ENCODE data around the gene R3HCC1L.

DNA sequence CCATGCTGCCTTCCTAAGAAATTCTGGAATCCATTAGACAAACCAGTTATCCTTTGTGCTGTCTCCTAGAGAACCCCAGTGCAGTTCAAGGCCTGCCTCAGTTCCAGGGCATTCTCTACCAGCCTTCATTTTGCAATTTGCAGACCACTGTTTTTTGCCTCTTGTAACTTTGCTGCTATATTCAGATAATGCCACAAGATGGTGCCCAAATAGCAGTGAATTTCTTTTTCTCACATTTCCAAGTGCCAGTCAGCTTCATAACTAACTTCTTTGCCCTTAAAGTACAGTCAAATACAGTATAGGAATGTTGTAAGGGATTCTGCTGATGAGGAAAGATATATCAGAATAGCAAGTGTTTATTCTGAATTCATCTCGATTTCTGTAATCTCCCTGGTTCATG is 108.4 kb downstream of the R3HCC1L start:
- TF ChIP-seq MAX (IDR thresholded peaks at IDR 0.05) (no peak), EP300 (IDR thresholded peaks at IDR 0.05; ENCODE audit: borderline replicate concordance) (no peak), TAF1 (IDR thresholded peaks at IDR 0.05; ENCODE audit: low read depth) (no peak), YY1 (IDR thresholded peaks at IDR 0.05; ENCODE audit: low read depth) (no peak), CEBPB (IDR thresholded peaks at IDR 0.05) (no peak), TCF12 (IDR thresholded peaks at IDR 0.05; ENCODE audit: low read depth) (no peak), FOXM1 (IDR thresholded peaks at IDR 0.05; ENCODE audit: borderline replicate concordance, low read depth) (no peak), RAD21 (IDR thresholded peaks at IDR 0.05; ENCODE audit: low read depth) (peak; percentile 86), TEAD4 (IDR thresholded peaks at IDR 0.05) (no peak), CREB1 (IDR thresholded peaks at IDR 0.05; ENCODE audit: low read depth) (no peak), EGR1 (IDR thresholded peaks at IDR 0.05) (no peak)
- TF ChIP-seq, protein P1, sequence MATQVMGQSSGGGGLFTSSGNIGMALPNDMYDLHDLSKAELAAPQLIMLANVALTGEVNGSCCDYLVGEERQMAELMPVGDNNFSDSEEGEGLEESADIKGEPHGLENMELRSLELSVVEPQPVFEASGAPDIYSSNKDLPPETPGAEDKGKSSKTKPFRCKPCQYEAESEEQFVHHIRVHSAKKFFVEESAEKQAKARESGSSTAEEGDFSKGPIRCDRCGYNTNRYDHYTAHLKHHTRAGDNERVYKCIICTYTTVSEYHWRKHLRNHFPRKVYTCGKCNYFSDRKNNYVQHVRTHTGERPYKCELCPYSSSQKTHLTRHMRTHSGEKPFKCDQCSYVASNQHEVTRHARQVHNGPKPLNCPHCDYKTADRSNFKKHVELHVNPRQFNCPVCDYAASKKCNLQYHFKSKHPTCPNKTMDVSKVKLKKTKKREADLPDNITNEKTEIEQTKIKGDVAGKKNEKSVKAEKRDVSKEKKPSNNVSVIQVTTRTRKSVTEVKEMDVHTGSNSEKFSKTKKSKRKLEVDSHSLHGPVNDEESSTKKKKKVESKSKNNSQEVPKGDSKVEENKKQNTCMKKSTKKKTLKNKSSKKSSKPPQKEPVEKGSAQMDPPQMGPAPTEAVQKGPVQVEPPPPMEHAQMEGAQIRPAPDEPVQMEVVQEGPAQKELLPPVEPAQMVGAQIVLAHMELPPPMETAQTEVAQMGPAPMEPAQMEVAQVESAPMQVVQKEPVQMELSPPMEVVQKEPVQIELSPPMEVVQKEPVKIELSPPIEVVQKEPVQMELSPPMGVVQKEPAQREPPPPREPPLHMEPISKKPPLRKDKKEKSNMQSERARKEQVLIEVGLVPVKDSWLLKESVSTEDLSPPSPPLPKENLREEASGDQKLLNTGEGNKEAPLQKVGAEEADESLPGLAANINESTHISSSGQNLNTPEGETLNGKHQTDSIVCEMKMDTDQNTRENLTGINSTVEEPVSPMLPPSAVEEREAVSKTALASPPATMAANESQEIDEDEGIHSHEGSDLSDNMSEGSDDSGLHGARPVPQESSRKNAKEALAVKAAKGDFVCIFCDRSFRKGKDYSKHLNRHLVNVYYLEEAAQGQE (IDR thresholded peaks at IDR 0.05; ENCODE audit: low read depth): no peak
- TF ChIP-seq, protein P2, sequence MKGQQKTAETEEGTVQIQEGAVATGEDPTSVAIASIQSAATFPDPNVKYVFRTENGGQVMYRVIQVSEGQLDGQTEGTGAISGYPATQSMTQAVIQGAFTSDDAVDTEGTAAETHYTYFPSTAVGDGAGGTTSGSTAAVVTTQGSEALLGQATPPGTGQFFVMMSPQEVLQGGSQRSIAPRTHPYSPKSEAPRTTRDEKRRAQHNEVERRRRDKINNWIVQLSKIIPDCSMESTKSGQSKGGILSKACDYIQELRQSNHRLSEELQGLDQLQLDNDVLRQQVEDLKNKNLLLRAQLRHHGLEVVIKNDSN (IDR thresholded peaks at IDR 0.05): no peak
